ENCODE results near the gene SLC39A10. TPM values are rescaled to one million over a fixed set of nuclear protein-coding genes. Genes with fewer than 3 reads are reported as not detected.

Gene SLC39A10
- polyA plus RNA-seq, 1 of the 3 experiments (the other 2 are of a cell fraction) = 12.3 TPM

GRCh38 chr2:195670191-195670590 lies 13.2 kb downstream of the SLC39A10 start:
- Histone ChIP-seq H3F3A (replicated peaks; ENCODE audit: insufficient read depth) (peaks cover 11% of the 10 kb centered on the region), H3K4me2 (no peak overlapping the region), H3K4me1 (ENCODE audit: control insufficient read depth in 1 of 2, insufficient read depth in 2 of 2, low read depth in 1 of 2, low read length in 1 of 2) (peaks cover 0 to 5% of the 10 kb centered on the region in 2 experiments; a peak in 2 of 4 replicates), H3K79me2 (ENCODE audit: insufficient read depth) (peaks cover 15% of the 10 kb centered on the region), H3K27me3 (ENCODE audit: insufficient read depth) (no peaks in the 10 kb centered on the region), H3K9me2 (no peaks in the 10 kb centered on the region), H3K4me3 (ENCODE audit: low read depth in 2 of 2, low read length in 1 of 2) (no peak overlapping the region), H4K20me1 (ENCODE audit: insufficient read depth) (peaks cover under 1% of the 10 kb centered on the region; the same call in 1 of the 2 replicates), H3K27ac (ENCODE audit: low read depth in 2 of 2, low read length in 1 of 2) (no peak overlapping the region), H2AFZ (ENCODE audit: low read depth) (no peak overlapping the region), H3K9me3 (no peaks in the 10 kb centered on the region), H3K36me3 (replicated peaks in 1 of 2; ENCODE audit: control insufficient read depth in 1 of 2, insufficient read depth in 2 of 2, low read length in 1 of 2) (no peaks in the 10 kb centered on the region), H3K9ac (no peak overlapping the region)
- DNase-seq = no peak
- TF ChIP-seq YY1 (IDR thresholded peaks at IDR 0.05; ENCODE audit: low read depth) = no peak
- no peak for TF ChIP-seq PBX3 (IDR thresholded peaks at IDR 0.05)
- TF ChIP-seq GATA2 (CRISPR knock-in tag; IDR thresholded peaks at IDR 0.05) = no peak
- TF ChIP-seq EZH2phosphoT487 (IDR thresholded peaks at IDR 0.05; ENCODE audit: borderline replicate concordance, low read depth) = no peak
- no peak for TF ChIP-seq TAF1 (IDR thresholded peaks at IDR 0.05; ENCODE audit: borderline replicate concordance, low read depth, low read length)
- TF ChIP-seq SIN3A (IDR thresholded peaks at IDR 0.05; ENCODE audit: borderline replicate concordance, low read depth, low read length) = no peak
- no peak for TF ChIP-seq TCF12 (IDR thresholded peaks at IDR 0.05)
- TF ChIP-seq FOXM1 (IDR thresholded peaks at IDR 0.05; ENCODE audit: low read depth) = no peak
- no peak for TF ChIP-seq REST (IDR thresholded peaks at IDR 0.05; ENCODE audit: low read depth, low read length)
- TF ChIP-seq FOXJ3 (CRISPR knock-in tag; IDR thresholded peaks at IDR 0.05) = no peak
- no peak for TF ChIP-seq NRF1 (IDR thresholded peaks at IDR 0.05; ENCODE audit: low read depth, low read length)
- no peak for TF ChIP-seq IRF3 (IDR thresholded peaks at IDR 0.05; ENCODE audit: low read depth, low read length)
- no peak for TF ChIP-seq RAD21 (IDR thresholded peaks at IDR 0.05; ENCODE audit: low read length)
- no peak for TF ChIP-seq RCOR1 (IDR thresholded peaks at IDR 0.05; ENCODE audit: low read length)
- no peak for TF ChIP-seq SMC3 (IDR thresholded peaks at IDR 0.05; ENCODE audit: low read depth, low read length)
- TF ChIP-seq ZBTB33 (IDR thresholded peaks at IDR 0.05; ENCODE audit: borderline replicate concordance, low read depth) = no peak
- no peak for TF ChIP-seq EP300 (IDR thresholded peaks at IDR 0.05; ENCODE audit: borderline replicate concordance in 1 of 2, low read depth in 1 of 2, low read length in 1 of 2)
- no peak for TF ChIP-seq USF1 (IDR thresholded peaks at IDR 0.05; ENCODE audit: borderline replicate concordance, low read depth)
- no peak for TF ChIP-seq MEF2A (IDR thresholded peaks at IDR 0.05; ENCODE audit: borderline replicate concordance, low read depth)
- TF ChIP-seq FOSL2 (IDR thresholded peaks at IDR 0.05; ENCODE audit: borderline replicate concordance, low read depth) = no peak
- CTCF ChIA-PET = interaction anchor here (1.3 to 2.6 kb wide), 3 partner anchors 10 to 399 kb away, joined by 3 to 11 read pairs (median 4); partner anchors contain the start of gene DNAH7
- POLR2A ChIA-PET = no interaction called here
